Measurements from ENCODE around the gene BCO2.

DNA sequence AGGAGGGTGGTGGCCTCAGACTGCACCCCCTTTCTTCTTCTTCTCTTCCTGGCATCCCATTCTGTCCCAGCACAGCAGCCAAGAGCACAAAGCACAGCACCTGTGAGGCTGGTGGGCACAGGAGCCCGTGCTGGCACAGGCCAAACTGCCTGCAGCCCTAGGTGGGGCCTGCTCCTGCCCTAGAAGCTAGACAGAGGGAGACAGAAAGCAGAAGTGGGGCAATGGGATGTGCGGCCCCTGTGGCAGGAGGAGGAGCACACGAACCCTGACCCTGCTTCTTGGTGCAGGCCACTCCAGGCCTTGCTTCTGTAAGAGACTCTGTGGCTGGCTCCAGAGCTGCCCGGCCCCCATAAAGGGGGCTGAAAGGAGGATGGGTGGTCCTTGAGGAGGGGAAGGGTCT, 47.0 kb downstream of the BCO2 start:
- no peak for TF ChIP-seq CTCF (conservative IDR thresholded peaks at IDR 0.05; ENCODE audit: low read depth, low read length)
- no peak for TF ChIP-seq EZH2 (IDR thresholded peaks at IDR 0.05; ENCODE audit: low read length, unreplicated experiment)
